Right lobe of liver (tissue), 4 donors: ENCODE measurements around the gene TCEA3.

Source experiments
- CTCF ChIP-seq, 4 donors: fragments of 200-600 bp in 3 of 4; fragments of 450-650 bp in 1 of 4; IDR thresholded peaks; one replicate each; pipeline versions ENCODE4 v1.5.1 to v1.8.0; 2016 to 2022; ENCODE audit warnings: antibody characterized with exemption in 4 of 4, mild to moderate bottlenecking in 2 of 4
- POLR2A ChIP-seq: fragments of 450-650 bp; IDR thresholded peaks from one replicate; pipeline ENCODE4 v1.6.1; 2017; ENCODE audit warnings: antibody characterized with exemption, mild to moderate bottlenecking
- donor health status: DM: no; HTN: no; CAD: no.
- donor health status: DM: no; HTN: no; CAD: no.
- donor health status: DM: no; HTN: yes; CAD: no.

GRCh38 chr1:23438545-23438944 is 14.0 kb upstream of the TCEA3 start:
- no peak for TF ChIP-seq CTCF (IDR thresholded peaks at IDR 0.05)
- no peak for TF ChIP-seq POLR2A
